Liver (tissue), 3 donors: ENCODE measurements around the gene CDH20.

Source experiments
- ATF3 ChIP-seq: IDR thresholded peaks from 2 replicates; pipeline ENCODE4 v1.6.1; 2016; ENCODE audit warnings: antibody characterized with exemption
- CTCF ChIP-seq: fragments of 150-350 bp; IDR thresholded peaks from 2 replicates; pipeline ENCODE4 v1.5.1; 2017; ENCODE audit warnings: improper control_type of control experiment, low read depth, low read length; ENCODE audit not compliant: missing input control
- GABPA ChIP-seq, 2 donors: IDR thresholded peaks in 1 of 2; conservative IDR thresholded peaks in 1 of 2; 2 replicates each; pipeline ENCODE4 v1.6.1; 2016; ENCODE audit warnings: antibody characterized with exemption in 2 of 2, mild to moderate bottlenecking in 1 of 2, moderate library complexity in 1 of 2
- HNF4G ChIP-seq: IDR thresholded peaks from 2 replicates; pipeline ENCODE4 v1.6.1; 2016; ENCODE audit warnings: antibody characterized with exemption
- MAX ChIP-seq: IDR thresholded peaks from 2 replicates; pipeline ENCODE4 v1.6.1; 2016; ENCODE audit warnings: antibody characterized with exemption
- RAD21 ChIP-seq, 2 donors: IDR thresholded peaks; 2 replicates each; pipeline ENCODE4 v1.6.1; 2016; ENCODE audit warnings: antibody characterized with exemption in 2 of 2, mild to moderate bottlenecking in 2 of 2
- RXRA ChIP-seq, 2 donors: IDR thresholded peaks; 2 replicates each; pipeline ENCODE4 v1.6.1; 2017 to 2018; ENCODE audit warnings: antibody characterized with exemption in 2 of 2, mild to moderate bottlenecking in 1 of 2
- SP1 ChIP-seq: IDR thresholded peaks from 2 replicates; pipeline ENCODE4 v1.6.1; 2018; ENCODE audit warnings: antibody characterized with exemption, mild to moderate bottlenecking
- YY1 ChIP-seq: IDR thresholded peaks from 2 replicates; pipeline ENCODE4 v1.6.1; 2016; ENCODE audit warnings: antibody characterized with exemption, mild to moderate bottlenecking
- donor health status: healthy.
- donor health status: healthy.

DNA sequence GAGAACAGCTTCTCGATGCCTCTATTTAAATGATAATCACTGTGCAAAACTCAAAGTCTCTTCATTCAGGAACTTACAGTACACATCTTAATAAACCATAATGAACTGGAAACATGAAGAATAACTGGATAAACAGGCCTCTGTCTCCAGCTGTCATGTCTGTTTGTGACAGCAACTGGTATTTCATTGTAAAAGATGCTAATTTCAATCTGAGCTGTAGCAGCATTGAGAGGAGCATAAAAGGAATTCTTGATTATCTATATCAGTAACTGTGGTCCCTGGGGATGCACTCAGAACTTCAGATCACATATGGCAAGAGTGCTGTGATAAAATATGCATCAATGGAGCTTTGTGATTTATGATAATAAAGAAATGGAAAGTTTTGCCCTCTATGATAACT is 18.8 kb downstream of the CDH20 start:
- TF ChIP-seq YY1 (no peak), CTCF (no peak), SP1 (no peak), RXRA (IDR thresholded peaks at IDR 0.05) (no peak), HNF4G (no peak), GABPA (IDR thresholded peaks at IDR 0.05 in 1 of 2, conservative IDR thresholded peaks at IDR 0.05 in 1 of 2) (no peak), MAX (no peak), ATF3 (no peak), RAD21 (IDR thresholded peaks at IDR 0.05) (no peak)
